Measurements from ENCODE around the gene DFFA. TPM values are rescaled to one million over a fixed set of nuclear protein-coding genes. Genes with fewer than 3 reads are reported as not detected.

DFFA gene
- total RNA-seq, 1 experiment from 2014 or later = 86.5 TPM

DNA sequence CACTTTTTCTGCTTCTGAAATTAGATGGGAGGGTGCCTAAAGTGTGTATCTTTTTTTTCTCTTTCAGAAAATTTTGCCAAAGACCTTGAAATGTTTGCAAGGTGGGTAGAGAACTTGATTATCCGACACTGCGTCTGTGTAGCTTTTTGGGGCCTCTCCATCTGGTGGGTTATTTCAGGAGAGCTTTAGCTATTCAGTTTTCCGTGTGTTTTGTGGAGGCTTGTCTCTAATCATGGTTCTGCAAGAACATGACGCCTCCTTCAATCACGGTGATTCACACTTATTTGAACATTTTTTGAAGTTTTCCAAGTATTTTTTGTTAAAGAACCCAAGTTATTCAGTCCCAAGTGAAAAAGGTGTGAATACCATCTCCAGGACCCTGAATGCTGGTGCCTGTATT is 37.7 kb downstream of the DFFA start:
- no peak for ATAC-seq
- Mint-ChIP-seq H3K27me3 (ENCODE audit: low read depth) (no peaks in the 10 kb centered on the region), H3K36me3 (no peaks in the 10 kb centered on the region), H3K9me3 (no peaks in the 10 kb centered on the region), H3K4me3 (no peak overlapping the region), H3K4me1 (peaks cover 16% of the 10 kb centered on the region), H3K27ac (no peak overlapping the region)
- CTCF ChIA-PET = interaction anchor here (0.7 to 1.8 kb wide), 2 partner anchors 16 to 60 kb away, joined by 5 read pairs; no protein-coding TSS in a partner anchor
- TF ChIP-seq NFYB (CRISPR knock-in tag; conservative IDR thresholded peaks at IDR 0.05; ENCODE audit: low read depth) = no peak
- TF ChIP-seq SMAD4 (CRISPR knock-in tag; IDR thresholded peaks at IDR 0.05) = no peak
- no peak for TF ChIP-seq GABPB1 (CRISPR knock-in tag; IDR thresholded peaks at IDR 0.05)
- TF ChIP-seq KAT7 (CRISPR knock-in tag; IDR thresholded peaks at IDR 0.05; ENCODE audit: borderline replicate concordance) = no peak
- no peak for TF ChIP-seq CREM (CRISPR knock-in tag; IDR thresholded peaks at IDR 0.05)
- TF ChIP-seq, protein P1, sequence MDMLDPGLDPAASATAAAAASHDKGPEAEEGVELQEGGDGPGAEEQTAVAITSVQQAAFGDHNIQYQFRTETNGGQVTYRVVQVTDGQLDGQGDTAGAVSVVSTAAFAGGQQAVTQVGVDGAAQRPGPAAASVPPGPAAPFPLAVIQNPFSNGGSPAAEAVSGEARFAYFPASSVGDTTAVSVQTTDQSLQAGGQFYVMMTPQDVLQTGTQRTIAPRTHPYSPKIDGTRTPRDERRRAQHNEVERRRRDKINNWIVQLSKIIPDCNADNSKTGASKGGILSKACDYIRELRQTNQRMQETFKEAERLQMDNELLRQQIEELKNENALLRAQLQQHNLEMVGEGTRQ (CRISPR knock-in tag; IDR thresholded peaks at IDR 0.05) = no peak
- TF ChIP-seq GTF2I (CRISPR knock-in tag; conservative IDR thresholded peaks at IDR 0.05) = no peak
- no peak for TF ChIP-seq ZNF232 (CRISPR knock-in tag; IDR thresholded peaks at IDR 0.05)
- no peak for TF ChIP-seq CREB1 (CRISPR knock-in tag; IDR thresholded peaks at IDR 0.05)
- no peak for TF ChIP-seq NR1H2 (CRISPR knock-in tag; IDR thresholded peaks at IDR 0.05)
- TF ChIP-seq MYBL2 (CRISPR knock-in tag; IDR thresholded peaks at IDR 0.05) = no peak
- TF ChIP-seq TP53 (CRISPR knock-in tag; IDR thresholded peaks at IDR 0.05) = no peak
- no peak for TF ChIP-seq ZNF263 (CRISPR knock-in tag; IDR thresholded peaks at IDR 0.05; ENCODE audit: low read depth)
- TF ChIP-seq NR3C1 (CRISPR knock-in tag; conservative IDR thresholded peaks at IDR 0.05; ENCODE audit: low read depth) = no peak
- no peak for TF ChIP-seq NR2C2 (CRISPR knock-in tag; IDR thresholded peaks at IDR 0.05)
- TF ChIP-seq, protein P2, sequence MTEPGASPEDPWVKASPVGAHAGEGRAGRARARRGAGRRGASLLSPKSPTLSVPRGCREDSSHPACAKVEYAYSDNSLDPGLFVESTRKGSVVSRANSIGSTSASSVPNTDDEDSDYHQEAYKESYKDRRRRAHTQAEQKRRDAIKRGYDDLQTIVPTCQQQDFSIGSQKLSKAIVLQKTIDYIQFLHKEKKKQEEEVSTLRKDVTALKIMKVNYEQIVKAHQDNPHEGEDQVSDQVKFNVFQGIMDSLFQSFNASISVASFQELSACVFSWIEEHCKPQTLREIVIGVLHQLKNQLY (CRISPR knock-in tag; IDR thresholded peaks at IDR 0.05) = no peak
- TF ChIP-seq, protein P3, sequence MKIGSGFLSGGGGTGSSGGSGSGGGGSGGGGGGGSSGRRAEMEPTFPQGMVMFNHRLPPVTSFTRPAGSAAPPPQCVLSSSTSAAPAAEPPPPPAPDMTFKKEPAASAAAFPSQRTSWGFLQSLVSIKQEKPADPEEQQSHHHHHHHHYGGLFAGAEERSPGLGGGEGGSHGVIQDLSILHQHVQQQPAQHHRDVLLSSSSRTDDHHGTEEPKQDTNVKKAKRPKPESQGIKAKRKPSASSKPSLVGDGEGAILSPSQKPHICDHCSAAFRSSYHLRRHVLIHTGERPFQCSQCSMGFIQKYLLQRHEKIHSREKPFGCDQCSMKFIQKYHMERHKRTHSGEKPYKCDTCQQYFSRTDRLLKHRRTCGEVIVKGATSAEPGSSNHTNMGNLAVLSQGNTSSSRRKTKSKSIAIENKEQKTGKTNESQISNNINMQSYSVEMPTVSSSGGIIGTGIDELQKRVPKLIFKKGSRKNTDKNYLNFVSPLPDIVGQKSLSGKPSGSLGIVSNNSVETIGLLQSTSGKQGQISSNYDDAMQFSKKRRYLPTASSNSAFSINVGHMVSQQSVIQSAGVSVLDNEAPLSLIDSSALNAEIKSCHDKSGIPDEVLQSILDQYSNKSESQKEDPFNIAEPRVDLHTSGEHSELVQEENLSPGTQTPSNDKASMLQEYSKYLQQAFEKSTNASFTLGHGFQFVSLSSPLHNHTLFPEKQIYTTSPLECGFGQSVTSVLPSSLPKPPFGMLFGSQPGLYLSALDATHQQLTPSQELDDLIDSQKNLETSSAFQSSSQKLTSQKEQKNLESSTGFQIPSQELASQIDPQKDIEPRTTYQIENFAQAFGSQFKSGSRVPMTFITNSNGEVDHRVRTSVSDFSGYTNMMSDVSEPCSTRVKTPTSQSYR (CRISPR knock-in tag; IDR thresholded peaks at IDR 0.05) = no peak
- TF ChIP-seq, protein P4, sequence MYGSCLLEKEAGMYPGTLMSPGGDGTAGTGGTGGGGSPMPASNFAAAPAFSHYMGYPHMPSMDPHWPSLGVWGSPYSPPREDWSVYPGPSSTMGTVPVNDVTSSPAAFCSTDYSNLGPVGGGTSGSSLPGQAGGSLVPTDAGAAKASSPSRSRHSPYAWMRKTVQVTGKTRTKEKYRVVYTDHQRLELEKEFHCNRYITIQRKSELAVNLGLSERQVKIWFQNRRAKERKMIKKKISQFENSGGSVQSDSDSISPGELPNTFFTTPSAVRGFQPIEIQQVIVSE (CRISPR knock-in tag; IDR thresholded peaks at IDR 0.05; ENCODE audit: borderline replicate concordance) = no peak
- DNase-seq (ENCODE audit: low spot score) = no peak
- POLR2A ChIA-PET = interaction anchor here (0.6 kb wide), 1 partner anchor 68 kb away, joined by 5 read pairs; no protein-coding TSS in a partner anchor

DNA sequence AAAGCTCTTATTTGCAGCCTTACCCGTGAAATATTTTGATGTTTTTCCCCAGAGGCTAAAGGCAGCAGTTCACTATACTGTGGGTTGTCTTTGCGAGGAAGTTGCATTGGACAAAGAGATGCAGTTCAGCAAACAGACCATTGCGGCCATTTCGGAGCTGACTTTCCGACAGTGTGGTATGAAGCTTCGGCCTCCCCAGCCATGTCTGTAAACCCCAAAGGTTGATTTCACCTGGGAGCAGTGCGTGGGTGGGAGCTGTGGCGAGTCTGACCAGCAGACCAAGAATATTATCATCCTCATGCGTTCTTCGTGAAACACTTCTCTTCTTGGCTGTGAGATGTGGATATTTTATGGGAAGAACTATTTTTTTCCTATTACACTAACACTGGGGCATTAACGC is 38.5 kb downstream of the DFFA start:
- H3K27ac Mint-ChIP-seq = no peak overlapping the region
- H3K4me3 Mint-ChIP-seq = no peak overlapping the region
- ATAC-seq (no peak), DNase-seq (ENCODE audit: low spot score) (no peak)
- TF ChIP-seq, protein P5, sequence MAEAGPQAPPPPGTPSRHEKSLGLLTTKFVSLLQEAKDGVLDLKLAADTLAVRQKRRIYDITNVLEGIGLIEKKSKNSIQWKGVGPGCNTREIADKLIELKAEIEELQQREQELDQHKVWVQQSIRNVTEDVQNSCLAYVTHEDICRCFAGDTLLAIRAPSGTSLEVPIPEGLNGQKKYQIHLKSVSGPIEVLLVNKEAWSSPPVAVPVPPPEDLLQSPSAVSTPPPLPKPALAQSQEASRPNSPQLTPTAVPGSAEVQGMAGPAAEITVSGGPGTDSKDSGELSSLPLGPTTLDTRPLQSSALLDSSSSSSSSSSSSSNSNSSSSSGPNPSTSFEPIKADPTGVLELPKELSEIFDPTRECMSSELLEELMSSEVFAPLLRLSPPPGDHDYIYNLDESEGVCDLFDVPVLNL (CRISPR knock-in tag; IDR thresholded peaks at IDR 0.05; ENCODE audit: borderline replicate concordance, low read depth) = no peak
- TF ChIP-seq, protein P6, sequence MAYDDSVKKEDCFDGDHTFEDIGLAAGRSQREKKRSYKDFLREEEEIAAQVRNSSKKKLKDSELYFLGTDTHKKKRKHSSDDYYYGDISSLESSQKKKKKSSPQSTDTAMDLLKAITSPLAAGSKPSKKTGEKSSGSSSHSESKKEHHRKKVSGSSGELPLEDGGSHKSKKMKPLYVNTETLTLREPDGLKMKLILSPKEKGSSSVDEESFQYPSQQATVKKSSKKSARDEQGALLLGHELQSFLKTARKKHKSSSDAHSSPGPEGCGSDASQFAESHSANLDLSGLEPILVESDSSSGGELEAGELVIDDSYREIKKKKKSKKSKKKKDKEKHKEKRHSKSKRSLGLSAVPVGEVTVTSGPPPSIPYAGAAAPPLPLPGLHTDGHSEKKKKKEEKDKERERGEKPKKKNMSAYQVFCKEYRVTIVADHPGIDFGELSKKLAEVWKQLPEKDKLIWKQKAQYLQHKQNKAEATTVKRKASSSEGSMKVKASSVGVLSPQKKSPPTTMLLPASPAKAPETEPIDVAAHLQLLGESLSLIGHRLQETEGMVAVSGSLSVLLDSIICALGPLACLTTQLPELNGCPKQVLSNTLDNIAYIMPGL (CRISPR knock-in tag; IDR thresholded peaks at IDR 0.05) = no peak
- TF ChIP-seq CREB1 (CRISPR knock-in tag; IDR thresholded peaks at IDR 0.05) = no peak
- ChIA-PET POLR2A (interaction anchor here (0.6 kb wide), 1 partner anchor 20 kb away, joined by 5 read pairs; no protein-coding TSS in a partner anchor), CTCF (interaction anchor here (1.8 kb wide), 1 partner anchor 17 kb away, joined by 5 read pairs; no protein-coding TSS in a partner anchor)
- no peaks in the 10 kb centered on the region for H3K9me3 Mint-ChIP-seq
- H3K27me3 Mint-ChIP-seq (ENCODE audit: low read depth) = no peaks in the 10 kb centered on the region
- peaks cover 16% of the 10 kb centered on the region for H3K4me1 Mint-ChIP-seq
- no peaks in the 10 kb centered on the region for H3K36me3 Mint-ChIP-seq

Data from WTC11 (cell line).